CD4-positive, alpha-beta T cell treated with Interleukin-2 at 100 ng/mL for 4 hours (primary cell): Measurements from ENCODE around the gene ZIC1.

Source experiments
- DNase-seq: peaks from one replicate; pipeline ENCODE4 v3.0.0-alpha.2; 2020; ENCODE audit warnings: low spot score

ZIC1 gene

GRCh38 chr3:147410116-147410525 lies 956 bp downstream of the ZIC1 start:
- DNase-seq, result no peak

GRCh38 chr3:147410526-147411237 lies 1.5 kb downstream of the ZIC1 start:
- DNase-seq, result no peak

- DNase-seq, result no peak
Observed at GRCh38 chr3:147411238-147411814, 2.2 kb downstream of the ZIC1 start.

GRCh38 chr3:147411815-147412241 lies 2.7 kb downstream of the ZIC1 start:
- no peak for DNase-seq

- no peak for DNase-seq
Observed at GRCh38 chr3:147412261-147412916, 3.2 kb downstream of the ZIC1 start.

- DNase-seq, result no peak
Observed at GRCh38 chr3:147412917-147413685, 3.9 kb downstream of the ZIC1 start.

GRCh38 chr3:147413686-147414389 lies 4.7 kb downstream of the ZIC1 start:
- no peak for DNase-seq

GRCh38 chr3:147414390-147415138 lies 5.4 kb downstream of the ZIC1 start:
- DNase-seq, result no peak

GRCh38 chr3:147415286-147415685 lies 6.1 kb downstream of the ZIC1 start:
- DNase-seq, result no peak

GRCh38 chr3:147415874-147416273 lies 6.7 kb downstream of the ZIC1 start:
- DNase-seq, result no peak

- no peak for DNase-seq
Observed at GRCh38 chr3:147416931-147417330, 7.8 kb downstream of the ZIC1 start.

- no peak for DNase-seq
Observed at GRCh38 chr3:147417551-147418295, 8.6 kb downstream of the ZIC1 start.

GRCh38 chr3:147418371-147418781 lies 9.2 kb downstream of the ZIC1 start:
- no peak for DNase-seq

GRCh38 chr3:147418808-147419701 lies 9.9 kb downstream of the ZIC1 start:
- DNase-seq, result no peak

- no peak for DNase-seq
Observed at GRCh38 chr3:147419781-147420224, 10.6 kb downstream of the ZIC1 start.

GRCh38 chr3:147420353-147421183 lies 11.4 kb downstream of the ZIC1 start:
- no peak for DNase-seq

- no peak for DNase-seq
Observed at GRCh38 chr3:147421184-147421912, 12.2 kb downstream of the ZIC1 start.

- no peak for DNase-seq
Observed at GRCh38 chr3:147422196-147422595, 13.0 kb downstream of the ZIC1 start.
